GM06990 (cell line): ENCODE data around the gene MYBL2.

Experiments
- DNase-seq: peaks from one replicate; pipeline ENCODE4 v3.0.0-alpha.2; 2011; ENCODE audit not compliant: insufficient read length; ENCODE audit errors: extremely low read depth
- H3K27me3 ChIP-seq: replicated peaks from 2 replicates; pipeline ENCODE4 v1.6.0; 2011; ENCODE audit warnings: low read length; ENCODE audit not compliant: control insufficient read depth, insufficient read depth
- H3K36me3 ChIP-seq: 2 replicates; pipeline ENCODE4 v1.5.1; 2011; ENCODE audit warnings: low read length; ENCODE audit not compliant: control insufficient read depth, insufficient read depth
- H3K4me3 ChIP-seq: replicated peaks from 2 replicates; pipeline ENCODE4 v1.5.1; 2011; ENCODE audit warnings: low read depth, mild to moderate bottlenecking, control low read depth, low read length
- CTCF ChIP-seq: IDR thresholded peaks from 2 replicates; pipeline ENCODE4 v1.5.1; 2011; ENCODE audit warnings: low read length, control low read depth, mild to moderate bottlenecking, inconsistent platforms; ENCODE audit not compliant: insufficient read depth, poor library complexity, severe bottlenecking

The MYBL2 gene

GRCh38 chr20:43731469-43731868, 64.6 kb downstream of the MYBL2 start:
- Histone ChIP-seq H3K27me3 (no peaks in the 10 kb centered on the region), H3K4me3 (no peak overlapping the region), H3K36me3 (no peaks in the 10 kb centered on the region)
- no peak for TF ChIP-seq CTCF
- no peak for DNase-seq

GRCh38 chr20:43731927-43732326, 65.0 kb downstream of the MYBL2 start:
- no peak for TF ChIP-seq CTCF
- Histone ChIP-seq H3K36me3 (no peaks in the 10 kb centered on the region), H3K27me3 (no peaks in the 10 kb centered on the region), H3K4me3 (no peak overlapping the region)
- DNase-seq, result no peak

GRCh38 chr20:43736588-43737158, 69.8 kb downstream of the MYBL2 start:
- Histone ChIP-seq H3K36me3 (no peaks in the 10 kb centered on the region), H3K4me3 (no peak overlapping the region), H3K27me3 (no peaks in the 10 kb centered on the region)
- DNase-seq, result peak; percentile 75
- TF ChIP-seq CTCF, result no peak

GRCh38 chr20:43737925-43738324, 71.0 kb downstream of the MYBL2 start:
- no peak overlapping the region for H3K4me3 ChIP-seq
- no peaks in the 10 kb centered on the region for H3K36me3 ChIP-seq
- no peaks in the 10 kb centered on the region for H3K27me3 ChIP-seq
- TF ChIP-seq CTCF, result no peak
- DNase-seq, result no peak

- Histone ChIP-seq H3K36me3 (no peaks in the 10 kb centered on the region), H3K27me3 (no peaks in the 10 kb centered on the region), H3K4me3 (no peak overlapping the region)
- no peak for DNase-seq
- TF ChIP-seq CTCF, result no peak
These were observed 72.3 kb downstream of the MYBL2 start for GRCh38 chr20:43739148-43739749.
